ENCODE results near the gene FSCN2. TPM values are rescaled to one million over a fixed set of nuclear protein-coding genes. Genes with fewer than 3 reads are reported as not detected.

FSCN2 gene
- total RNA-seq, 8 experiments from 2014 or later: 0.36 to 3.0 (median 1.2) TPM

GRCh38 chr17:81510785-81511553 is 17.2 kb upstream of the FSCN2 start:
- in situ Hi-C loops (cut with MboI; ENCODE audit: low pct_unique_long_range_greater_than_20kb in 2 of 9, low sequenced_read_pairs in 9 of 9, unreplicated experiment in 9 of 9): loop anchor here in 1 of 9 experiments (25.0 kb wide), 1 partner anchor 249 kb away; no protein-coding TSS in a partner anchor
- 0 to 60% (median 0%) methylated on average over 6 to 22 of the region's 48 CpGs; no CpG with 5 or more reads in 4 of the 10 experiments for WGBS, 10 experiments
- ATAC-seq (replicated peaks in 6 of 8): no peak
- peak overlapping the region; percentile 99 for H3K27ac ChIP-seq
- peak overlapping the region; percentile 63 to 98 (median 93) for H3K4me3 ChIP-seq
- H3K4me1 ChIP-seq (replicated peaks in 1 of 2): peaks cover 27 to 31% of the 10 kb centered on the region in 2 donors

DNA sequence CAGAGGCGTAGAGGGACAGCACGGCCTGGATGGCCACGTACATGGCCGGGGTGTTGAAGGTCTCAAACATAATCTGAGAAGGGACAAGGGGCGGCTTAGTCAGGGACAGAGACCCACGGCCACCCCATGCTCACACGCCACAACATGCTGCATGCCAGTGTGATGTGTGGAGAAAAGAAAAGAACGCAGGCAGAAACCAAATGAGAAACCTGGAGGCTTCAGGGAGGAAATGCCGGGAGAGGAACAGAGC is 16.7 kb upstream of the FSCN2 start:
- ATAC-seq (replicated peaks in 6 of 8): no peak
- in situ Hi-C loops (cut with MboI; ENCODE audit: low pct_unique_long_range_greater_than_20kb in 2 of 9, low sequenced_read_pairs in 9 of 9, unreplicated experiment in 9 of 9): loop anchor here in 1 of 9 experiments (25.0 kb wide), 1 partner anchor 249 kb away; no protein-coding TSS in a partner anchor
- 0 to 50% (median 0%) methylated on average over 1 to 4 of the region's 9 CpGs; no CpG with 5 or more reads in 4 of the 10 experiments for WGBS, 10 experiments
- peaks cover 28 to 31% of the 10 kb centered on the region in 2 donors for H3K4me1 ChIP-seq (replicated peaks in 1 of 2)
- peak overlapping the region; percentile 99 for H3K27ac ChIP-seq
- peak overlapping the region; percentile 63 to 98 (median 93) for H3K4me3 ChIP-seq

- Histone ChIP-seq H3K4me3 (peak overlapping the region; percentile 63 to 98 (median 93)), H3K27ac (peak overlapping the region; percentile 99), H3K4me1 (replicated peaks in 1 of 2) (peaks cover 28 to 31% of the 10 kb centered on the region in 2 donors)
- ATAC-seq (replicated peaks in 6 of 8): peak in 5 of 8 experiments; percentile 0 to 8 (median 2)
- 0 to 55% (median 2%) methylated on average over 2 to 15 of the region's 62 CpGs; no CpG with 5 or more reads in 4 of the 10 experiments for WGBS, 10 experiments
- in situ Hi-C loops (cut with MboI; ENCODE audit: low pct_unique_long_range_greater_than_20kb in 2 of 9, low sequenced_read_pairs in 9 of 9, unreplicated experiment in 9 of 9): loop anchor here in 1 of 9 experiments (25.0 kb wide), 1 partner anchor 250 kb away; no protein-coding TSS in a partner anchor
Observed at GRCh38 chr17:81511804-81512561, 16.2 kb upstream of the FSCN2 start.

DNA sequence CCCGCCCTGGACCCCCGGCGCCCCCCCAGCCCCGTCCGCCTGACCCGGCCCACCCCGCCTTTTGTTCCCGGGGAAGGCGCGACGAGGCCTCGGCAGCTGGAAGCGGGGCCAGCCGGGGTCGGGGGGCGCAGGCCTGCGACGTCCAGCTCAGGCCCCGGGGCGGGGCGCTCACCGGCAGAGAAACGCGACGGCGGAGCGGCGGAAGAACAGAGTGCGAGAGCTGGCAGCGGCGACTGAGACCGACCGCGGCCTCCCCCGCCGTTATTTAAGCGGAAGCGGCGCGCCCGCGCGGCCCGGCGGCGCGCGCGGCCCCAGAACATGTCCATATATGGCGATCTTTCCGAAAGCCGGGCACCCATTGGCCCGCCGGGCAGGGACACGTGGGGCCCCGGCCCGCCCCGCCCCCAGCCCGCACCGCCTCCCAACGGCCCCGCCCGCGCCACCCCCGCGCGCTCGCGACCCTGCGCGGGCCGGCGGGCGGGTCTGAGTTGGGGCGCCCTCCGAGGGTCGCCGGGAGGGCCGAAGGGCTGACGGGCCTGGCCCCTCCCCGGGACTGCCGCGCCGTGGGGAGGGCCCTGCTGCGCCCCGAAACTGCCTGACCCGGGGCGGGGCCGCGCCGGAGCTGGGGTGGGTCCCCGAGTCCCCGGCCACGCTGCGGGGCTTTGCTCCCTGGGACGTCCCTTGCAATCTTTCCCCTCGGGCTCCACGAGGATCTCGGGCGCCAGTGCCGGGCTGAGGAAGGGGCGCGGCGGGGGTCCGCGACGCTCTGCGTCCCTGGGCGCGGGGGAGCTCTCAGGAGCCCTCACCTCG is 15.4 kb upstream of the FSCN2 start, which contains the start of gene ACTG1:
ACTG1 (minus strand) TSS at position 238 of the 810 bp plus-strand sequence. CDS start 445 bp downstream, outside the sequence.
- no CpG with 5 or more reads among the region's 111 CpGs for WGBS, 10 experiments

DNA sequence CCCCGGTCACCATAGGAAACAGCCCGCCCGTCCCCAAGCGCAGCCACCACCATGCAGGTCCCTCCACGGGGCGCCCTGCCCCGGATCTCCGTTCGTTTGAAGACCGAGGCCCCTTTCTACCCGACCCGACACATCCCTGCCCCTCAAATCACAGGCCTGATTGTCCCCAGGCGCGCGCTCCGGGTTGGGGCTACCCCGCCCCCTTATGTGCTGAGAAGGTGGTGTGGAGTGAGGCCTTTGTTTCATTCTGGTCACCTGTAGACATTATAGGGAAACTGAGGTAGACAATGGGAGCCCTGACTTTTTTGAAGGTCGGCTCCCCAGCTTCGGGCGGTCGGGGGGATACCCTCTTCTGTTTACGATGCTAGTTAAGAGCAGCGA is 14.8 kb upstream of the FSCN2 start:
- Histone ChIP-seq H3K27ac (peak overlapping the region; percentile 99), H3K4me1 (replicated peaks in 1 of 2) (peaks cover 34 to 37% of the 10 kb centered on the region in 2 donors), H3K4me3 (peak overlapping the region; percentile 63 to 98 (median 93))
- ATAC-seq (replicated peaks in 6 of 8): peak; percentile 0 to 39 (median 18)
- 3 to 50% methylated on average over 2 to 6 of the region's 23 CpGs; no CpG with 5 or more reads in 8 of the 10 experiments for WGBS, 10 experiments
- in situ Hi-C loops (cut with MboI; ENCODE audit: low pct_unique_long_range_greater_than_20kb in 2 of 9, low sequenced_read_pairs in 9 of 9, unreplicated experiment in 9 of 9): loop anchor here in 1 of 9 experiments (25.0 kb wide), 1 partner anchor 251 kb away; no protein-coding TSS in a partner anchor

More for the DNA sequence above, 15.4 kb upstream of the FSCN2 start, which contains the start of gene ACTG1:
- peak; percentile 7 to 65 (median 56) for ATAC-seq (replicated peaks in 6 of 8)
- peak within 1 kb of the TSS; percentile 99 for H3K27ac ChIP-seq
- peaks cover 28 to 32% of the 10 kb centered on the region in 2 donors for H3K4me1 ChIP-seq (replicated peaks in 1 of 2)
- in situ Hi-C loops (cut with MboI; ENCODE audit: low pct_unique_long_range_greater_than_20kb in 2 of 9, low sequenced_read_pairs in 9 of 9, unreplicated experiment in 9 of 9): loop anchor here in 1 of 9 experiments (25.0 kb wide), 1 partner anchor 250 kb away; no protein-coding TSS in a partner anchor
- H3K4me3 ChIP-seq: peak within 1 kb of the TSS; percentile 63 to 98 (median 93)

GRCh38 chr17:81513753-81514488 is 14.3 kb upstream of the FSCN2 start:
- in situ Hi-C loops (cut with MboI; ENCODE audit: low pct_unique_long_range_greater_than_20kb in 2 of 9, low sequenced_read_pairs in 9 of 9, unreplicated experiment in 9 of 9): loop anchor here in 1 of 9 experiments (25.0 kb wide), 1 partner anchor 252 kb away; no protein-coding TSS in a partner anchor

GRCh38 chr17:81514489-81514738 is 13.8 kb upstream of the FSCN2 start:
- peak overlapping the region; percentile 63 to 98 (median 93) for H3K4me3 ChIP-seq
- in situ Hi-C loops (cut with MboI; ENCODE audit: low pct_unique_long_range_greater_than_20kb in 2 of 9, low sequenced_read_pairs in 9 of 9, unreplicated experiment in 9 of 9): loop anchor here in 1 of 9 experiments (25.0 kb wide), 1 partner anchor 252 kb away; no protein-coding TSS in a partner anchor
- WGBS, 10 experiments: no CpG with 5 or more reads among the region's 34 CpGs
- H3K27ac ChIP-seq: peak overlapping the region; percentile 99
- H3K4me1 ChIP-seq (replicated peaks in 1 of 2): peaks cover 36 to 37% of the 10 kb centered on the region in 2 donors
- no peak for ATAC-seq (replicated peaks in 6 of 8)

More at GRCh38 chr17:81513753-81514488, 14.3 kb upstream of the FSCN2 start:
- peaks cover 36 to 37% of the 10 kb centered on the region in 2 donors for H3K4me1 ChIP-seq (replicated peaks in 1 of 2)
- H3K4me3 ChIP-seq: peak overlapping the region; percentile 63 to 98 (median 93)
- peak; percentile 2 to 46 (median 32) for ATAC-seq (replicated peaks in 6 of 8)
- peak overlapping the region; percentile 99 for H3K27ac ChIP-seq
- WGBS, 10 experiments: 0 to 3% (median 0%) methylated on average over 1 to 11 of the region's 64 CpGs; no CpG with 5 or more reads in 7 of the 10 experiments

DNA sequence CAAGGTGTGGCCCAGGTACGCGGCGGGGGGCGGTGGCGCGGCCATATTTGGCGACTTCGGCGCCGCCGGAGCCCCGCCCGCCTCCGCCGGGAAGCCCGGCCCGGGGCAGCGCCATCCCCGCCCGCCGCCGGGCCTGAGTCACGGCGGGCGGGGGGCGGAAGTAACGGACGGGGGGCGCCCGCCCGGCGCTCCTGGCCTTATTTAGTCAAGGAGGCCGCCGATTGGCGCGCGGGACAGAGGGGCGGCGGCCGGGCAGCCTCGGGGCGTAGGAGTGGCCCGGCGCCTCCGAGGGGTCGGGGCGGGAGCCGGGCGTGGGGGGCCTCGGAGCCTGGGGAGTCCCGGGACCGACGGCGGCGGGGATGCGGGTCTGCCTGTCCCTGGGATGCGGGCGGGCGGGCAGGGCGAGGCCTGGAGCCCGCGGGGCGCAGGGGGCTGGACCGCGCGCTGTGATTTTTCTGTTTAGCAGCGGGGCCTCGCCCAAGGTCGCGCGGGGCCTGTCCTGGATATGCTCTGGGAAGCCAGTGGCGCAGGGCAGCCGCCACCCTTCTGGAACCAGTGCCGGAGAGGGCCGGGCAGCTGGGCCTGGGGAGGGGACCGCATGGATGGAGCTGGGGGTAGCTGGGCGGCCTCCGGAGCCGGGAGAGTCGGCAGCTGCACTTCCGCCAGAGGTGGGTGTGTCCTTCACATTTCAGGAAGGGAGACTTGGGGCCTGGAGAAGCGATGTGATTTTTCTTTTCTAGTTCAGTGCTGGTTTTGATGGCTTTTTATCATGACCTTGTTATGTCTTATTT is 13.2 kb upstream of the FSCN2 start:
- H3K27ac ChIP-seq: peak overlapping the region; percentile 99
- in situ Hi-C loops (cut with MboI; ENCODE audit: low pct_unique_long_range_greater_than_20kb in 2 of 9, low sequenced_read_pairs in 9 of 9, unreplicated experiment in 9 of 9): loop anchor here in 1 of 9 experiments (25.0 kb wide), 1 partner anchor 253 kb away; no protein-coding TSS in a partner anchor
- H3K4me1 ChIP-seq (replicated peaks in 1 of 2): peaks cover 38 to 41% of the 10 kb centered on the region in 2 donors
- peak; percentile 17 to 47 (median 24) for ATAC-seq (replicated peaks in 6 of 8)
- WGBS, 10 experiments: 4% methylated on average over 5 of the region's 82 CpGs; no CpG with 5 or more reads in 9 of the 10 experiments
- peak overlapping the region; percentile 63 to 98 (median 93) for H3K4me3 ChIP-seq

GRCh38 chr17:81515530-81516041 is 12.6 kb upstream of the FSCN2 start:
- in situ Hi-C loops (cut with MboI; ENCODE audit: low pct_unique_long_range_greater_than_20kb in 2 of 9, low sequenced_read_pairs in 9 of 9, unreplicated experiment in 9 of 9): loop anchor here in 1 of 9 experiments (25.0 kb wide), 1 partner anchor 253 kb away; no protein-coding TSS in a partner anchor
- Histone ChIP-seq H3K4me3 (peak overlapping the region; percentile 63 to 98 (median 93)), H3K4me1 (replicated peaks in 1 of 2) (peaks cover 42 to 45% of the 10 kb centered on the region in 2 donors), H3K27ac (peak overlapping the region; percentile 99)
- ATAC-seq (replicated peaks in 6 of 8): no peak
- WGBS, 10 experiments: 34 to 100% (median 94%) methylated on average over 1 to 9 of the region's 19 CpGs; no CpG with 5 or more reads in 4 of the 10 experiments

DNA sequence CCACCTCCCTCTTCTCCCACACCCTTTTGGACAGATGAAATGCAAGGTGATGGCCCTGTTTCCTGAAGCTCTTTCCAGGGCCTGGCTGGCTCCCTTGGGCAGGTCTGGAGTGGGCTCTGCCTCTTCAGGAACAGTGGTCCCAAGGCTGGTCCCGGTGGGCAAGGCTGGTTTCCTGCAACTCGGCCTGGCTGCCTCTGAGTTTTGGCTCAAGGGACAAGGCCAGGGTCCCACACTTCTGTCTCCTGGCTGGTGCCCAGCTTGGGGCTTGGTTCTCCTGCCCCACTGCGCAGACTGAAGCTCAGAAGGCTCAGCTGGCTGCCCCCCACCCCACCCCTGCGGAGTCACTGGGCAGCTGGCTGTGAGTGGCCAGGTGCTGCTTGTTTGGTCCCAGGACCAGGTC is 11.7 kb upstream of the FSCN2 start:
- ATAC-seq (replicated peaks in 6 of 8): no peak
- in situ Hi-C loops (cut with MboI; ENCODE audit: low pct_unique_long_range_greater_than_20kb in 2 of 9, low sequenced_read_pairs in 9 of 9, unreplicated experiment in 9 of 9): loop anchor here in 1 of 9 experiments (25.0 kb wide), 1 partner anchor 254 kb away; no protein-coding TSS in a partner anchor

DNA sequence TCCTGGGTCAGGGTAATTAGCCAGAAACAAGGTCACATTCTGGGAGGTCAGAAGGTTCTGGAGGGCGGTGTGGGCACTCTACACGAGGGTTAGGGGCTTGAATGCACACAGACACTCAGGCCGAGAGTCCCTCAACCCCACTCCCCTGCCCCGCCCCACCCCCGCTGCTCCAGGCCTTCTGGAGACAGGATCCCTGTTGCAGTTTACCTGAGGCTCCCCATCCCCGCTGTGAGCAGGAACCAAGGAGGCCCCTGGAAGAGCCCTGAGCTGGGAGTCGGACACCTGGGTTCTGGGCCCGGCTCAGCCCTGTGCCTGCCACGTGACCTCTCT is 11.2 kb upstream of the FSCN2 start:
- H3K4me3 ChIP-seq: no peak overlapping the region
- no peak for ATAC-seq (replicated peaks in 6 of 8)
- H3K4me1 ChIP-seq (replicated peaks in 1 of 2): peaks cover 42 to 45% of the 10 kb centered on the region in 2 donors
- H3K27ac ChIP-seq: no peak overlapping the region
- in situ Hi-C loops (cut with MboI; ENCODE audit: low pct_unique_long_range_greater_than_20kb in 2 of 9, low sequenced_read_pairs in 9 of 9, unreplicated experiment in 9 of 9): loop anchor here in 1 of 9 experiments (25.0 kb wide), 1 partner anchor 255 kb away; no protein-coding TSS in a partner anchor
- 73% methylated on average over 2 of the region's 9 CpGs; no CpG with 5 or more reads in 9 of the 10 experiments for WGBS, 10 experiments

More for the DNA sequence above, 11.7 kb upstream of the FSCN2 start:
- peaks cover 42 to 45% of the 10 kb centered on the region in 2 donors for H3K4me1 ChIP-seq (replicated peaks in 1 of 2)
- 100% methylated on average over 1 of the region's 4 CpGs; no CpG with 5 or more reads in 9 of the 10 experiments for WGBS, 10 experiments
- H3K27ac ChIP-seq: no peak overlapping the region
- H3K4me3 ChIP-seq: no peak overlapping the region
